Endothelial cell of umbilical vein (primary cell): ENCODE results near the gene ACE. TPM values are rescaled to one million over a fixed set of nuclear protein-coding genes. Genes with fewer than 3 reads are reported as not detected.

ENCODE experiments used
- BruUV-seq: library from RNA; stranded (reverse); fragments of 400-500 nt; replicated peaks from 2 replicates; lab custom pipeline; 2021; lab: Mats Ljungman, UMichigan
- CTCF ChIA-PET: fragments of 300-600, 350-600 bp; sonication (Branson Sonifier 250); formaldehyde crosslinking; loops from one replicate; lab custom pipeline; 2021; ENCODE audit warnings: antibody characterized with exemption, inconsistent platforms; lab: Charles Lee
- POLR2A ChIA-PET: fragments of 300-600, 350-600 bp; sonication (Branson Sonifier 250); formaldehyde crosslinking; loops from one replicate; lab custom pipeline; 2021; ENCODE audit warnings: antibody characterized with exemption, inconsistent platforms; lab: Charles Lee
- DNase-seq: peaks from one replicate; pipeline ENCODE4 v3.0.0-alpha.2; 2011; ENCODE audit warnings: low read depth, low spot score
- FAIRE-seq: peaks from 2 replicates; lab custom pipeline; 2011; peaks lifted over from hg19 to GRCh38; lab: Jason Lieb, UNC
- H2AFZ ChIP-seq: 2 replicates; pipeline ENCODE4 v1.6.0; 2012; ENCODE audit warnings: low read depth, low read length, control low read depth, inconsistent platforms
- H3K27ac ChIP-seq: 2 replicates; pipeline ENCODE4 v1.5.1; 2011; ENCODE audit warnings: low read depth, mild to moderate bottlenecking, control low read depth, low read length, moderate library complexity; ENCODE audit not compliant: insufficient read depth
- H3K27me3 ChIP-seq, 2 experiments: 2 replicates each; pipeline versions ENCODE4 v1.6.0 to v1.6.1; 2011; ENCODE audit warnings: low read length in 2 of 2, mixed read lengths in 1 of 2; ENCODE audit not compliant: control insufficient read depth in 2 of 2, insufficient read depth in 2 of 2
- H3K36me3 ChIP-seq, 2 experiments: 2 replicates in 1 of 2; 3 replicates in 1 of 2; pipeline ENCODE4 v1.5.1; 2011; ENCODE audit warnings: low read length in 2 of 2, mild to moderate bottlenecking in 1 of 2, moderate library complexity in 1 of 2; ENCODE audit not compliant: control insufficient read depth in 2 of 2, insufficient read depth in 2 of 2; ENCODE audit errors: extremely low read depth in 1 of 2
- H3K4me1 ChIP-seq: 3 replicates; pipeline ENCODE4 v1.5.1; 2011; ENCODE audit warnings: mild to moderate bottlenecking, low read length; ENCODE audit not compliant: control insufficient read depth, insufficient read depth; ENCODE audit errors: extremely low read depth
- H3K4me2 ChIP-seq: 2 replicates; pipeline ENCODE4 v1.6.1; 2011; ENCODE audit warnings: low read length, control low read depth, mixed read lengths; ENCODE audit not compliant: insufficient read depth
- H3K4me3 ChIP-seq, 3 experiments: fragments of 200-600 bp in 1 of 3; sonication (generic), shearing (Covaris generic) in 1 of 3; replicated peaks in 1 of 3; 2 replicates each; pipeline ENCODE4 v1.5.1; 2011 to 2016; ENCODE audit warnings: control low read depth in 3 of 3, low read length in 3 of 3, mild to moderate bottlenecking in 2 of 3, inconsistent platforms in 1 of 3, low read depth in 1 of 3, moderate library complexity in 1 of 3; ENCODE audit not compliant: insufficient read depth in 1 of 3
- H3K79me2 ChIP-seq: 2 replicates; pipeline ENCODE4 v1.6.0; 2012; ENCODE audit warnings: low read length, inconsistent platforms; ENCODE audit not compliant: control insufficient read depth, insufficient read depth
- H3K9ac ChIP-seq: replicated peaks from 2 replicates; pipeline ENCODE3; 2011; ENCODE audit warnings: low read length, control low read depth; ENCODE audit not compliant: insufficient read depth; ENCODE audit errors: extremely low read depth
- H3K9me1 ChIP-seq: replicated peaks from 3 replicates; pipeline ENCODE4 v1.6.0; 2011; ENCODE audit warnings: mild to moderate bottlenecking, low read length; ENCODE audit not compliant: control insufficient read depth, insufficient read depth; ENCODE audit errors: extremely low read depth
- H3K9me3 ChIP-seq: replicated peaks from 2 replicates; pipeline ENCODE4 v1.5.1; 2012; ENCODE audit warnings: low read length, inconsistent platforms; ENCODE audit not compliant: control insufficient read depth, insufficient read depth
- H4K20me1 ChIP-seq: replicated peaks from 2 replicates; pipeline ENCODE3; 2011; ENCODE audit warnings: mild to moderate bottlenecking, low read length; ENCODE audit not compliant: control insufficient read depth, insufficient read depth; ENCODE audit errors: extremely low read depth
- EZH2 ChIP-seq: IDR thresholded peaks from 2 replicates; pipeline ENCODE4 v1.6.1; 2012; ENCODE audit warnings: borderline replicate concordance, low read depth, mild to moderate bottlenecking, moderate library complexity, low read length, inconsistent platforms; ENCODE audit not compliant: severe bottlenecking
- FOS ChIP-seq: IDR thresholded peaks from 2 replicates; pipeline ENCODE4 v1.6.1; 2011; ENCODE audit warnings: mild to moderate bottlenecking, low read length, moderate library complexity, borderline replicate concordance; ENCODE audit not compliant: insufficient read depth
- GATA2 ChIP-seq: IDR thresholded peaks from 2 replicates; pipeline ENCODE4 v1.7.0; 2011; ENCODE audit warnings: low read depth, mild to moderate bottlenecking, moderate library complexity, mixed read lengths, low read length; ENCODE audit not compliant: insufficient read length, insufficient read depth
- JUN ChIP-seq: IDR thresholded peaks from 2 replicates; pipeline ENCODE4 v1.6.1; 2011; ENCODE audit warnings: borderline replicate concordance, low read depth; ENCODE audit not compliant: insufficient read length, insufficient read depth
- MYC ChIP-seq: IDR thresholded peaks from one replicate; pipeline ENCODE4 v1.6.1; 2011; ENCODE audit warnings: mild to moderate bottlenecking, low read depth, low read length
- POLR2A ChIP-seq: IDR thresholded peaks from 2 replicates; pipeline ENCODE4 v1.6.1; 2012; ENCODE audit warnings: low read depth, mild to moderate bottlenecking, control low read depth, low read length
- POLR2AphosphoS5 ChIP-seq: IDR thresholded peaks from 2 replicates; pipeline ENCODE4 v1.6.1; 2012; ENCODE audit warnings: low read depth, mild to moderate bottlenecking, control low read depth, low read length, moderate library complexity; ENCODE audit not compliant: insufficient read depth
- dilution Hi-C: fragments of 300-500 bp; cut with MboI; formaldehyde crosslinking; loops from one replicate; pipeline ENCODE4 v1.15.0; 2019; ENCODE audit warnings: low sequenced_read_pairs; ENCODE audit not compliant: extremely low pct_ligation_motif_present
- intact Hi-C: fragments of 100-400 bp; cut with micrococcal nuclease; formaldehyde crosslinking; loops from one replicate; pipeline ENCODE4 v1.10.0; 2022
- polyA plus RNA-seq, 4 experiments: library from polyadenylated mRNA; depleted of rRNA in 3 of 4; stranded (reverse) in 3 of 4; unstranded in 1 of 4; fragments of >200 nt; gene quantifications; 2 replicates each; pipeline versions ENCODE4 v1.2.1 to v1.2.3, GENCODE V29; 2011 to 2012; ENCODE audit warnings: missing spikeins in 1 of 4
- total RNA-seq: library from RNA; stranded (reverse); gene quantifications from 2 replicates; pipeline ENCODE4 v1.2.3, GENCODE V29; 2021
- TF ChIP-seq, protein P1 (sequence below), 2 donors: IDR thresholded peaks; 1 replicate in 1 of 2; 2 replicates in 1 of 2; pipeline ENCODE4 v1.5.1; 2011; ENCODE audit warnings: low read length in 2 of 2, mild to moderate bottlenecking in 2 of 2, moderate library complexity in 2 of 2, control low read depth in 1 of 2, inconsistent platforms in 1 of 2, low read depth in 1 of 2; ENCODE audit not compliant: insufficient read depth in 1 of 2; ENCODE audit errors: extremely low read depth in 1 of 2
- TF ChIP-seq, protein P2 (sequence below): IDR thresholded peaks from 2 replicates; pipeline ENCODE4 v1.6.1; 2011; ENCODE audit not compliant: insufficient read depth, insufficient read length

The ACE gene
- total and polyA plus RNA-seq, 2 donors (not counting 3 experiments of a cell fraction or from before 2014, with no cell fraction given), result 63.4 to 207 TPM

DNA sequence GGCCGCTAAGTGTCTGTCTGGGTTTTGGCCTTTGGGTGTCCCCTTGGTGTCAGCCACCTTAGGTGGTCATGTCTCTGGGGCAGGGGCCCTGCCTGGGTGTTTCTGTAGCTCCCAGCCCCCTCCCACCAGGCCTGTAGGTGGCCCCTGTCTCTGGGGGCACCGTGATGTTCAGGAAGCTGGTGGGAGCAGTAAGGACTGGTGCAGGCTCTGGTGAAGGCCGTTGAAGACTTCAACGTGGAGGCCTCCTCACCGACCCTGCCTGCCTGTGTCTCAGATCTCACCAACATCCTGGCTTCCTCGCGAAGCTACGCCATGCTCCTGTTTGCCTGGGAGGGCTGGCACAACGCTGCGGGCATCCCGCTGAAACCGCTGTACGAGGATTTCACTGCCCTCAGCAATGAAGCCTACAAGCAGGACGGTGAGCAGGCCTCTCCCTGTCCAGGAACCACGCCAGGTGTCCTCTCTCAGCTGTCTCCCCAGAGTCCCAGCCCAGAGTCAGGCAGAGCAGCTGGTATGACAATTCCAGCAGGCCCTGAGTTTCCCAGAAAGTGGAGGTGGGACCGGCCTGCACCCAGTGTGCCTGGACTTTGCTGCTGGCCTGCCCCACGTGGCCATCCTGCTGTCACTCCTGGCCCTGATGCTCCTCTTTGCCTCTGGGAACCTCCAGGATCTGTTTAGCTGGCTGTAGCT, 2.8 kb downstream of the ACE start:
- no peak for DNase-seq
- H3K9me3 ChIP-seq, result no peaks in the 10 kb centered on the region
- no peaks in the 10 kb centered on the region for H3K79me2 ChIP-seq
- no peaks in the 10 kb centered on the region for H3K27me3 ChIP-seq
- H2AFZ ChIP-seq, result no peak overlapping the region
- peaks cover 20% of the 10 kb centered on the region for H3K4me1 ChIP-seq
- peaks cover 0 to 44% of the 10 kb centered on the region in 2 experiments for H3K36me3 ChIP-seq
- CTCF ChIA-PET, result interaction anchor here (0.6 to 11.1 kb wide), 26 partner anchors 8 to 807 kb away, joined by 3 to 540 read pairs (median 8); partner anchors contain the start of genes CYB561, KCNH6 and MAP3K3
- dilution Hi-C loops (no loop called here), intact Hi-C loops (loop anchor here (1.0 kb wide), 2 partner anchors 54 to 133 kb away; no protein-coding TSS in a partner anchor)
- H4K20me1 ChIP-seq, result no peaks in the 10 kb centered on the region
- H3K9me1 ChIP-seq, result no peaks in the 10 kb centered on the region
- TF ChIP-seq MYC (no peak), GATA2 (no peak), POLR2AphosphoS5 (no peak), EZH2 (no peak), POLR2A (no peak), JUN (no peak), FOS (no peak)
- TF ChIP-seq, protein P1, sequence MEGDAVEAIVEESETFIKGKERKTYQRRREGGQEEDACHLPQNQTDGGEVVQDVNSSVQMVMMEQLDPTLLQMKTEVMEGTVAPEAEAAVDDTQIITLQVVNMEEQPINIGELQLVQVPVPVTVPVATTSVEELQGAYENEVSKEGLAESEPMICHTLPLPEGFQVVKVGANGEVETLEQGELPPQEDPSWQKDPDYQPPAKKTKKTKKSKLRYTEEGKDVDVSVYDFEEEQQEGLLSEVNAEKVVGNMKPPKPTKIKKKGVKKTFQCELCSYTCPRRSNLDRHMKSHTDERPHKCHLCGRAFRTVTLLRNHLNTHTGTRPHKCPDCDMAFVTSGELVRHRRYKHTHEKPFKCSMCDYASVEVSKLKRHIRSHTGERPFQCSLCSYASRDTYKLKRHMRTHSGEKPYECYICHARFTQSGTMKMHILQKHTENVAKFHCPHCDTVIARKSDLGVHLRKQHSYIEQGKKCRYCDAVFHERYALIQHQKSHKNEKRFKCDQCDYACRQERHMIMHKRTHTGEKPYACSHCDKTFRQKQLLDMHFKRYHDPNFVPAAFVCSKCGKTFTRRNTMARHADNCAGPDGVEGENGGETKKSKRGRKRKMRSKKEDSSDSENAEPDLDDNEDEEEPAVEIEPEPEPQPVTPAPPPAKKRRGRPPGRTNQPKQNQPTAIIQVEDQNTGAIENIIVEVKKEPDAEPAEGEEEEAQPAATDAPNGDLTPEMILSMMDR (IDR thresholded peaks at IDR 0.05; ENCODE audit: extremely low read depth in 1 of 2, insufficient read depth in 1 of 2, low read depth in 1 of 2, low read length in 2 of 2), result no peak
- TF ChIP-seq, protein P2, sequence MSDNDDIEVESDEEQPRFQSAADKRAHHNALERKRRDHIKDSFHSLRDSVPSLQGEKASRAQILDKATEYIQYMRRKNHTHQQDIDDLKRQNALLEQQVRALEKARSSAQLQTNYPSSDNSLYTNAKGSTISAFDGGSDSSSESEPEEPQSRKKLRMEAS, result no peak
- POLR2A ChIA-PET, result interaction anchor here (1.0 kb wide), 2 partner anchors 35 to 54 kb away, joined by 3 read pairs; no protein-coding TSS in a partner anchor
- H3K27ac ChIP-seq, result no peak overlapping the region
- H3K4me2 ChIP-seq, result no peak overlapping the region
- no peak for FAIRE-seq
- H3K4me3 ChIP-seq, result no peak overlapping the region
- no peak overlapping the region for H3K9ac ChIP-seq
- BruUV-seq, result no TSS peak
